RWPE1 (cell line): Measurements from ENCODE around the gene APOBEC3A.

Source experiments
- CTCF ChIA-PET: fragments of 350-600 bp; sonication (Branson Sonifier 250); formaldehyde crosslinking; extraction: SDS; loops from one replicate; lab custom pipeline; 2021; lab: Yijun Ruan, JAX
- POLR2A ChIA-PET: fragments of 400-600 bp; formaldehyde crosslinking; extraction: SDS; loops from one replicate; lab custom pipeline; 2020; ENCODE audit warnings: antibody characterized with exemption; ENCODE audit not compliant: low non-redundant PET; lab: Yijun Ruan, JAX
- DNase-seq: peaks from one replicate; pipeline ENCODE4 v3.0.0; 2012; ENCODE audit warnings: low spot score
- H3K27ac ChIP-seq: fragments of 450-650 bp; 2 replicates; pipeline ENCODE4 v1.5.1; 2017
- CTCF ChIP-seq: fragments of 450-650 bp; conservative IDR thresholded peaks from 2 replicates; pipeline ENCODE4 v1.5.1; 2017; ENCODE audit warnings: low read depth, mild to moderate bottlenecking

APOBEC3A gene

GRCh38 chr22:38957046-38957770, at the start of gene APOBEC3A:
Gene APOBEC3A (plus strand): TSS chr22:38957609. CDS start chr22:38957692, 83 bp downstream.
- no peak for TF ChIP-seq CTCF
- no peak within 1 kb of the TSS for H3K27ac ChIP-seq
- CTCF ChIA-PET: no interaction called here
- POLR2A ChIA-PET: no interaction called here
- peak; percentile 13 for DNase-seq

- no peak for DNase-seq
- H3K27ac ChIP-seq: no peak overlapping the region
- CTCF ChIA-PET: interaction anchor here (0.6 kb wide), 1 partner anchor 66 kb away, joined by 4 read pairs; no protein-coding TSS in a partner anchor
- POLR2A ChIA-PET: no interaction called here
- TF ChIP-seq CTCF: no peak
These were observed 49.6 kb upstream of the APOBEC3A start for GRCh38 chr22:38907767-38908166.

DNA sequence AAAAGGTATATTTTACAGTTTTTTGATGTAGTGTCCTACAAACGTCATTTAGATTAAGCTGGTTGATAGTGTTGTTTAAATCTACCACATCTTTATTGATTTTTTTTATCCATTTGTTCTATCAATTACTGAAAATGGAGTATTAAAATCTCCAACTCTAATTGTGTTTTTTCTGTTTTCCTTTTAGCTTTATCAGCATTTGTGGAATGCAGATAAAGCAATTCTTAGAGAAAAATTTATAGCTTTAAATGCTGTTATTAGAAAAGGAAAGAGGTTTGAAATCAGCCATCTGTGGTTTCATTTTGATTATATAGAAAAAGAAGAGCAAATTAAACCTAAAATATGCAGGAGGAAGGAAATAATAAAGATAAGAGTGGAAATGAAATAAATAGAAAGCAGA, 46.0 kb upstream of the APOBEC3A start:
- ChIA-PET POLR2A (no interaction called here), CTCF (interaction anchor here (0.7 kb wide), 1 partner anchor 34 kb away, joined by 3 read pairs; no protein-coding TSS in a partner anchor)

GRCh38 chr22:38919631-38920190, 37.7 kb upstream of the APOBEC3A start:
- no peak overlapping the region for H3K27ac ChIP-seq
- DNase-seq: no peak
- CTCF ChIA-PET: no interaction called here
- no peak for TF ChIP-seq CTCF
- POLR2A ChIA-PET: no interaction called here

More for the DNA sequence above, 46.0 kb upstream of the APOBEC3A start:
- TF ChIP-seq CTCF: no peak
- DNase-seq: no peak
- no peak overlapping the region for H3K27ac ChIP-seq

- TF ChIP-seq CTCF: no peak
- POLR2A ChIA-PET: no interaction called here
- CTCF ChIA-PET: interaction anchor here (0.6 to 1.4 kb wide), 3 partner anchors 10 to 156 kb away, joined by 3 read pairs; no protein-coding TSS in a partner anchor
These were observed 36.3 kb upstream of the APOBEC3A start for GRCh38 chr22:38921120-38921519.

GRCh38 chr22:38921806-38922205, 35.6 kb upstream of the APOBEC3A start:
- H3K27ac ChIP-seq: no peak overlapping the region
- ChIA-PET CTCF (no interaction called here), POLR2A (no interaction called here)
- no peak for DNase-seq
- no peak for TF ChIP-seq CTCF

More at GRCh38 chr22:38921120-38921519, 36.3 kb upstream of the APOBEC3A start:
- DNase-seq: peak; percentile 60
- no peak overlapping the region for H3K27ac ChIP-seq
